H1 (cell line): ENCODE measurements around the gene SFTPB. TPM values are rescaled to one million over a fixed set of nuclear protein-coding genes. Genes with fewer than 3 reads are reported as not detected.

Experiments
- CTCF ChIA-PET: fragments of 300-600 bp; sonication (Branson Sonifier 250); formaldehyde crosslinking; loops from one replicate; lab custom pipeline; 2021; ENCODE audit not compliant: partially characterized antibody; lab: Charles Lee
- POLR2A ChIA-PET: fragments of 300-600 bp; sonication (Branson Sonifier 250); formaldehyde crosslinking; loops from one replicate; lab custom pipeline; 2021; ENCODE audit warnings: inconsistent platforms; ENCODE audit not compliant: partially characterized antibody; lab: Charles Lee
- DNase-seq, 2 experiments: peaks; one replicate each; pipeline versions ENCODE4 v3.0.0 to v3.0.0-alpha.2; 2010 to 2022; ENCODE audit warnings: low spot score in 2 of 2, low read depth in 1 of 2, mixed read lengths in 1 of 2
- FAIRE-seq: peaks from 2 replicates; lab custom pipeline; 2011; peaks lifted over from hg19 to GRCh38; lab: Jason Lieb, UNC
- H2AFZ ChIP-seq: 2 replicates; pipeline ENCODE4 v1.8.1; 2012; ENCODE audit warnings: low read length, inconsistent platforms
- H2AK5ac ChIP-seq: 2 replicates; pipeline ENCODE4 v1.6.1; 2013; ENCODE audit warnings: low read depth, low read length
- H2BK120ac ChIP-seq: replicated peaks from 2 replicates; pipeline ENCODE3; 2013; ENCODE audit warnings: low read depth, low read length, inconsistent platforms
- H2BK12ac ChIP-seq: 2 replicates; pipeline ENCODE4 v1.6.1; 2013; ENCODE audit warnings: low read depth, low read length
- H2BK15ac ChIP-seq: 2 replicates; pipeline ENCODE4 v1.6.1; 2013; ENCODE audit warnings: low read length
- H2BK20ac ChIP-seq: 2 replicates; pipeline ENCODE4 v1.6.1; 2013; ENCODE audit warnings: low read length
- H2BK5ac ChIP-seq: 2 replicates; pipeline ENCODE4 v1.6.1; 2013; ENCODE audit warnings: low read depth, low read length
- H3K14ac ChIP-seq: 2 replicates; pipeline ENCODE4 v1.6.1; 2013; ENCODE audit warnings: inconsistent platforms; ENCODE audit not compliant: insufficient read length
- H3K18ac ChIP-seq: 2 replicates; pipeline ENCODE4 v1.6.1; 2013; ENCODE audit warnings: low read length; ENCODE audit errors: extremely low read depth
- H3K23ac ChIP-seq: 2 replicates; pipeline ENCODE4 v1.6.1; 2013; ENCODE audit warnings: inconsistent platforms; ENCODE audit not compliant: insufficient read length
- H3K23me2 ChIP-seq: 2 replicates; pipeline ENCODE4 v1.6.1; 2013; ENCODE audit warnings: low read depth, low read length
- H3K27ac ChIP-seq: 2 replicates; pipeline ENCODE4 v1.6.1; 2011; ENCODE audit warnings: low read depth, low read length, inconsistent platforms
- H3K27me3 ChIP-seq, 4 experiments: replicated peaks in 1 of 4; 1 replicate in 1 of 4; 2 replicates in 3 of 4; pipeline versions ENCODE4 v1.6.1 to v1.8.1; 2011 to 2013; ENCODE audit warnings: low read length in 3 of 4, mild to moderate bottlenecking in 3 of 4, inconsistent platforms in 2 of 4, mixed read lengths in 2 of 4, moderate library complexity in 1 of 4; ENCODE audit not compliant: control insufficient read depth in 3 of 4, insufficient read depth in 3 of 4; ENCODE audit errors: extremely low read depth in 1 of 4
- H3K36me3 ChIP-seq, 4 experiments: 2 replicates each; pipeline versions ENCODE4 v1.6.1 to v1.8.1; 2011 to 2013; ENCODE audit warnings: mild to moderate bottlenecking in 4 of 4, low read length in 3 of 4, moderate library complexity in 2 of 4, control low read depth in 1 of 4, inconsistent platforms in 1 of 4; ENCODE audit not compliant: insufficient read depth in 4 of 4, control insufficient read depth in 2 of 4
- H3K4ac ChIP-seq: replicated peaks from 2 replicates; pipeline ENCODE3; 2013; ENCODE audit warnings: low read length, low read depth, mixed read lengths, inconsistent platforms; ENCODE audit not compliant: insufficient read length
- H3K4me1 ChIP-seq, 4 experiments: replicated peaks in 1 of 4; 1 replicate in 1 of 4; 2 replicates in 3 of 4; pipeline versions ENCODE4 v1.6.1 to v1.8.1; 2011 to 2013; ENCODE audit warnings: low read length in 3 of 4, inconsistent platforms in 2 of 4, mixed read lengths in 1 of 4; ENCODE audit not compliant: insufficient read depth in 4 of 4, control insufficient read depth in 3 of 4
- H3K4me2 ChIP-seq, 2 experiments: 2 replicates each; pipeline versions ENCODE4 v1.6.1 to v1.8.1; 2011 to 2013; ENCODE audit warnings: low read depth in 2 of 2, low read length in 2 of 2, control low read depth in 1 of 2, inconsistent platforms in 1 of 2, mild to moderate bottlenecking in 1 of 2; ENCODE audit not compliant: insufficient read depth in 1 of 2
- H3K4me3 ChIP-seq, 4 experiments: fragments of 200-600, 300-600 bp in 1 of 4; sonication (generic), shearing (Covaris generic), sonication (Bioruptor Twin) in 1 of 4; 2 replicates each; pipeline versions ENCODE4 v1.5.1 to v1.8.1; 2011 to 2016; ENCODE audit warnings: low read length in 4 of 4, low read depth in 3 of 4, control low read depth in 2 of 4, inconsistent platforms in 2 of 4, mild to moderate bottlenecking in 2 of 4, mixed read lengths in 1 of 4, moderate library complexity in 1 of 4; ENCODE audit not compliant: insufficient read depth in 2 of 4; ENCODE audit errors: extremely low read depth in 1 of 4
- H3K56ac ChIP-seq: replicated peaks from 2 replicates; pipeline ENCODE3; 2013; ENCODE audit warnings: low read depth, mild to moderate bottlenecking, mixed read lengths, low read length, inconsistent platforms; ENCODE audit not compliant: insufficient read length
- H3K79me1 ChIP-seq: 2 replicates; pipeline ENCODE4 v1.6.1; 2013; ENCODE audit warnings: low read depth, low read length, control low read depth
- H3K79me2 ChIP-seq, 2 experiments: 2 replicates each; pipeline versions ENCODE4 v1.6.1 to v1.8.1; 2012 to 2013; ENCODE audit warnings: low read length in 2 of 2, mild to moderate bottlenecking in 2 of 2, inconsistent platforms in 1 of 2; ENCODE audit not compliant: insufficient read depth in 2 of 2, control insufficient read depth in 1 of 2
- H3K9ac ChIP-seq, 4 experiments: replicated peaks in 1 of 4; 1 replicate in 1 of 4; 2 replicates in 3 of 4; pipeline versions ENCODE4 v1.6.1 to v1.8.1; 2011 to 2013; ENCODE audit warnings: low read depth in 3 of 4, low read length in 3 of 4, control low read depth in 2 of 4, mild to moderate bottlenecking in 2 of 4, moderate library complexity in 2 of 4, inconsistent platforms in 1 of 4; ENCODE audit errors: extremely low read depth in 1 of 4
- H3K9me3 ChIP-seq, 2 experiments: 2 replicates each; pipeline versions ENCODE4 v1.6.1 to v1.8.1; 2012 to 2013; ENCODE audit warnings: mild to moderate bottlenecking in 2 of 2, moderate library complexity in 2 of 2, control low read depth in 1 of 2, inconsistent platforms in 1 of 2, low read depth in 1 of 2, low read length in 1 of 2, mixed read lengths in 1 of 2; ENCODE audit not compliant: insufficient read depth in 2 of 2
- H4K20me1 ChIP-seq, 2 experiments: replicated peaks in 1 of 2; 2 replicates each; pipeline versions ENCODE3 to v1.8.1; 2011 to 2013; ENCODE audit warnings: inconsistent platforms in 2 of 2, low read length in 2 of 2, mild to moderate bottlenecking in 1 of 2; ENCODE audit not compliant: insufficient read depth in 2 of 2, control insufficient read depth in 1 of 2
- H4K5ac ChIP-seq: 2 replicates; pipeline ENCODE4 v1.6.1; 2013; ENCODE audit warnings: low read length, low read depth, mixed read lengths, inconsistent platforms; ENCODE audit not compliant: insufficient read length
- H4K8ac ChIP-seq: 2 replicates; pipeline ENCODE4 v1.8.0; 2013; ENCODE audit warnings: mild to moderate bottlenecking, moderate library complexity, low read length, inconsistent platforms; ENCODE audit not compliant: insufficient read depth; ENCODE audit errors: extremely low read depth
- H4K91ac ChIP-seq: replicated peaks from 2 replicates; pipeline ENCODE3; 2013; ENCODE audit warnings: low read length, mixed read lengths, inconsistent platforms; ENCODE audit not compliant: insufficient read length
- BRCA1 ChIP-seq: IDR thresholded peaks from 2 replicates; pipeline ENCODE4 v1.6.1; 2012; ENCODE audit warnings: low read depth, low read length, improper control_type of control experiment
- CBX8 ChIP-seq: fragments of 300-800, 300-1000 bp; sonication (generic); IDR thresholded peaks from 2 replicates; pipeline ENCODE4 v1.7.1; 2016; ENCODE audit warnings: low read depth, low read length, borderline replicate concordance
- EP300 ChIP-seq, 2 experiments: IDR thresholded peaks; 1 replicate in 1 of 2; 2 replicates in 1 of 2; pipeline ENCODE4 v1.6.1; 2011 to 2012; ENCODE audit warnings: low read depth in 2 of 2, low read length in 2 of 2, mild to moderate bottlenecking in 2 of 2, borderline replicate concordance in 1 of 2, inconsistent platforms in 1 of 2, moderate library complexity in 1 of 2
- EZH2 ChIP-seq: fragments of 200-600 bp; sonication (generic); IDR thresholded peaks from 2 replicates; pipeline ENCODE4 v1.7.1; 2012; ENCODE audit warnings: low read depth, mild to moderate bottlenecking, moderate library complexity, low read length, inconsistent platforms; ENCODE audit not compliant: severe bottlenecking
- FOSL1 ChIP-seq: IDR thresholded peaks from 2 replicates; pipeline ENCODE4 v1.6.1; 2011; ENCODE audit warnings: mild to moderate bottlenecking, low read depth, low read length, moderate library complexity; ENCODE audit not compliant: insufficient read depth
- KDM5A ChIP-seq: fragments of 200-600 bp; IDR thresholded peaks from 2 replicates; pipeline ENCODE4 v1.7.1; 2012; ENCODE audit warnings: mild to moderate bottlenecking, low read length, inconsistent platforms, mixed read lengths
- NRF1 ChIP-seq: IDR thresholded peaks from 2 replicates; pipeline ENCODE4 v1.6.1; 2011; ENCODE audit warnings: mild to moderate bottlenecking, low read depth, low read length, improper control_type of control experiment
- POU5F1 ChIP-seq: IDR thresholded peaks from 2 replicates; pipeline ENCODE4 v1.6.1; 2011; ENCODE audit warnings: low read depth, mild to moderate bottlenecking, low read length, moderate library complexity
- SIN3A ChIP-seq, 2 experiments: IDR thresholded peaks in 1 of 2; conservative IDR thresholded peaks in 1 of 2; 2 replicates each; pipeline ENCODE4 v1.6.1; 2011 to 2012; ENCODE audit warnings: low read length in 2 of 2, improper control_type of control experiment in 1 of 2, low read depth in 1 of 2, mild to moderate bottlenecking in 1 of 2
- SP2 ChIP-seq: IDR thresholded peaks from 2 replicates; pipeline ENCODE4 v1.6.1; 2012; ENCODE audit warnings: mild to moderate bottlenecking, low read length, inconsistent platforms
- SRF ChIP-seq: IDR thresholded peaks from 2 replicates; pipeline ENCODE4 v1.6.1; 2011; ENCODE audit warnings: mild to moderate bottlenecking, low read depth, low read length, moderate library complexity
- TBP ChIP-seq: IDR thresholded peaks from 2 replicates; pipeline ENCODE4 v1.6.1; 2011; ENCODE audit warnings: low read depth, low read length, improper control_type of control experiment
- ZNF274 ChIP-seq: IDR thresholded peaks from 2 replicates; pipeline ENCODE4 v1.7.0; 2012; ENCODE audit warnings: low read length, borderline replicate concordance; ENCODE audit errors: extremely low read depth
- WGBS, 2 experiments: shearing (Covaris generic) in 1 of 2; methylation state at CpG; one replicate each; pipeline versions ENCODE4 v1.1.6 to v1.1.7; 2013 to 2015; ENCODE audit warnings: low lambda C conversion rate in 2 of 2, mixed read lengths in 2 of 2, inconsistent platforms in 1 of 2, low coverage in 1 of 2, missing lambda C conversion rate in 1 of 2; ENCODE audit not compliant: insufficient replicate concordance in 2 of 2, insufficient coverage in 1 of 2, insufficient read length in 1 of 2; ENCODE audit errors: extremely low coverage in 1 of 2, missing lambda C conversion rate in 1 of 2; 5-methylcytosine and 5-hydroxymethylcytosine counted together
- polyA plus RNA-seq, 7 experiments: library from polyadenylated mRNA; depleted of rRNA in 3 of 7; stranded (reverse) in 5 of 7; unstranded in 2 of 7; fragments of >200 nt in 5 of 7; fragments of 200-250 nt in 2 of 7; gene quantifications; 1 replicate in 5 of 7; 2 replicates in 1 of 7; 4 replicates in 1 of 7; pipeline versions ENCODE4 v1.2.1 to v1.2.3, GENCODE V29; 2011 to 2013; ENCODE audit warnings: missing spikeins in 2 of 7, mixed read lengths in 2 of 7
- total RNA-seq: library from RNA; stranded (reverse); fragmentation: NEBNext Ultra II Directional; extraction: Animal tissue kit (Norgen Biotek cat#: 25700); gene quantifications from 2 replicates; pipeline ENCODE4 v1.2.1, GENCODE V29; 2021

The SFTPB gene
- total and polyA plus RNA-seq, 2 of the 8 experiments (the other 6 are each of a cell fraction or from before 2014, with no cell fraction given), result not detected

GRCh38 chr2:85675866-85676548 lies 8.0 kb upstream of the SFTPB start:
- POLR2A ChIA-PET, result interaction anchor here (1.3 to 3.1 kb wide), 3 partner anchors 16 to 71 kb away, joined by 3 to 9 read pairs (median 4); no protein-coding TSS in a partner anchor
- Histone ChIP-seq H3K79me1 (no peaks in the 10 kb centered on the region), H2AFZ (no peak overlapping the region), H3K14ac (no peak overlapping the region), H3K4me1 (peaks cover 0 to 7% (median 1%) of the 10 kb centered on the region in 4 experiments; a peak in 2 of 7 replicates), H4K5ac (no peak overlapping the region), H3K27ac (no peak overlapping the region), H3K4ac (no peak overlapping the region), H3K36me3 (no peaks in the 10 kb centered on the region), H2BK120ac (no peak overlapping the region), H3K23me2 (no peaks in the 10 kb centered on the region), H4K20me1 (no peaks in the 10 kb centered on the region), H3K4me2 (no peak overlapping the region), H2BK20ac (no peak overlapping the region), H4K91ac (no peak overlapping the region), H2BK5ac (no peak overlapping the region), H3K56ac (no peak overlapping the region), H3K79me2 (no peaks in the 10 kb centered on the region), H3K23ac (no peak overlapping the region), H2AK5ac (no peak overlapping the region), H2BK15ac (no peak overlapping the region), H3K18ac (no peak overlapping the region), H3K4me3 (no peak overlapping the region), H3K9me3 (no peaks in the 10 kb centered on the region), H4K8ac (no peak overlapping the region), H3K9ac (no peak overlapping the region), H3K27me3 (no peaks in the 10 kb centered on the region; a peak in 1 of 7 replicates), H2BK12ac (no peak overlapping the region)
- CTCF ChIA-PET, result interaction anchor here (0.5 to 1.8 kb wide), 9 partner anchors 10 to 138 kb away, joined by 3 to 6 read pairs (median 4); no protein-coding TSS in a partner anchor
- TF ChIP-seq SP2 (no peak), FOSL1 (no peak), TBP (no peak), CBX8 (no peak), BRCA1 (no peak), EP300 (IDR thresholded peaks at IDR 0.05; ENCODE audit: borderline replicate concordance in 1 of 2, low read depth in 2 of 2, low read length in 2 of 2) (no peak), SRF (no peak), EZH2 (no peak), KDM5A (no peak), NRF1 (no peak), SIN3A (conservative IDR thresholded peaks at IDR 0.05 in 1 of 2, IDR thresholded peaks at IDR 0.05 in 1 of 2; ENCODE audit: low read depth in 1 of 2, low read length in 2 of 2) (no peak), ZNF274 (no peak), POU5F1 (no peak)
- no peak for DNase-seq
- 79% methylated on average over 6 of the region's 6 CpGs; no CpG with 5 or more reads in 1 of the 2 experiments for WGBS, 2 experiments
- no peak for FAIRE-seq
